ENCODE measurements around the gene RGL4.

DNA sequence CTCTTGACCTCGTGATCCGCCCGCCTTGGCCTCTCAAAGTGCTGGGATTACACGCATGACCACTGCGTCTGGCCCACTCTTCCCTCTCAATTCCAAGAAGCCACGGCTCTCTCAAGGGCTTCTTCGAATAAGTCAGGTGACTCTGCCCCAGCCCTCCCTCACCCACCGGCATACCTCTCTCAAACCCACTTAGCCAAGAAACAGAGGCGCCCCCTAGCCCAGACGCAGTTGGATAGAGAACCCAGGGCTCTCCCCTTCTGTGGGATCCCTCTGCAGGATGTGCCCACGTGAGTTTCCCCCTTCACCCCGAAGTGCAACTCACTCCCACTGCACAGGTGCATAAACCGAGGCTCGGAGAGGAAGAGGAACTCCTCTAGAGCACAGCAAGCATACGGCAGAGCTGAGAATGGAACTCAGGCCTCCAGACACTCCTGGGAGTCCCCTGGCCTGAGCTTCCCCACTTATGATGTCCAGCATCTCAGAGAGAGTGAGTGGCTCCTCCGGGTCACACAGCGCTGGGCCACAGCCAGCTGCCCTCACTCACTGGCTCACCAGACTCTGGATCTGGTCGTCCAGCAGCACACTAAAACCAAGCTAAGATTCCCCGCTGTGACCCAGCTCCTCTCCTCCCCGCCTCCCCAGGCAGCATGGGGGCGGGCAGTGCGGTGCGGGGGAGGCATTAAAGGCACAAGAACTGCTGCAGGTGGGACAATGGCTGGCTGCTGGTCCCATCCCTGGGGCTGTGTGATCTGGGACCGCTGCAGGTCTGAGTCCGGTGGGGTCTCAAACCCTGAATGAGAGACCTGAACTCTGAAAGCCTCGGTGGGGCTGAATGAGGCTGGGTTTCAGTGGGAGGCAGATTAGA is 16.8 kb upstream of the RGL4 start:
- TF ChIP-seq CTCF (conservative IDR thresholded peaks at IDR 0.05 in 1 of 2, IDR thresholded peaks at IDR 0.05 in 1 of 2; ENCODE audit: extremely low read depth in 1 of 2, insufficient read depth in 1 of 2, low read depth in 1 of 2, low read length in 2 of 2) (no peak), EZH2 (IDR thresholded peaks at IDR 0.05; ENCODE audit: borderline replicate concordance, low read length) (no peak)

All from mammary epithelial cell (primary cell).